Measurements from ENCODE around the gene DACT1. TPM values are rescaled to one million over a fixed set of nuclear protein-coding genes. Genes with fewer than 3 reads are reported as not detected.

The DACT1 gene
- total and polyA plus RNA-seq, 2 of the 13 experiments (the other 11 are each of a cell fraction or from before 2014, with no cell fraction given): 0.01 TPM; not detected in 1

GRCh38 chr14:58671436-58671835 is 33.7 kb downstream of the DACT1 start (continued):
- no peak for TF ChIP-seq ZNF232 (CRISPR knock-in tag; IDR thresholded peaks at IDR 0.05; ENCODE audit: borderline replicate concordance)

- TF ChIP-seq, protein P1, sequence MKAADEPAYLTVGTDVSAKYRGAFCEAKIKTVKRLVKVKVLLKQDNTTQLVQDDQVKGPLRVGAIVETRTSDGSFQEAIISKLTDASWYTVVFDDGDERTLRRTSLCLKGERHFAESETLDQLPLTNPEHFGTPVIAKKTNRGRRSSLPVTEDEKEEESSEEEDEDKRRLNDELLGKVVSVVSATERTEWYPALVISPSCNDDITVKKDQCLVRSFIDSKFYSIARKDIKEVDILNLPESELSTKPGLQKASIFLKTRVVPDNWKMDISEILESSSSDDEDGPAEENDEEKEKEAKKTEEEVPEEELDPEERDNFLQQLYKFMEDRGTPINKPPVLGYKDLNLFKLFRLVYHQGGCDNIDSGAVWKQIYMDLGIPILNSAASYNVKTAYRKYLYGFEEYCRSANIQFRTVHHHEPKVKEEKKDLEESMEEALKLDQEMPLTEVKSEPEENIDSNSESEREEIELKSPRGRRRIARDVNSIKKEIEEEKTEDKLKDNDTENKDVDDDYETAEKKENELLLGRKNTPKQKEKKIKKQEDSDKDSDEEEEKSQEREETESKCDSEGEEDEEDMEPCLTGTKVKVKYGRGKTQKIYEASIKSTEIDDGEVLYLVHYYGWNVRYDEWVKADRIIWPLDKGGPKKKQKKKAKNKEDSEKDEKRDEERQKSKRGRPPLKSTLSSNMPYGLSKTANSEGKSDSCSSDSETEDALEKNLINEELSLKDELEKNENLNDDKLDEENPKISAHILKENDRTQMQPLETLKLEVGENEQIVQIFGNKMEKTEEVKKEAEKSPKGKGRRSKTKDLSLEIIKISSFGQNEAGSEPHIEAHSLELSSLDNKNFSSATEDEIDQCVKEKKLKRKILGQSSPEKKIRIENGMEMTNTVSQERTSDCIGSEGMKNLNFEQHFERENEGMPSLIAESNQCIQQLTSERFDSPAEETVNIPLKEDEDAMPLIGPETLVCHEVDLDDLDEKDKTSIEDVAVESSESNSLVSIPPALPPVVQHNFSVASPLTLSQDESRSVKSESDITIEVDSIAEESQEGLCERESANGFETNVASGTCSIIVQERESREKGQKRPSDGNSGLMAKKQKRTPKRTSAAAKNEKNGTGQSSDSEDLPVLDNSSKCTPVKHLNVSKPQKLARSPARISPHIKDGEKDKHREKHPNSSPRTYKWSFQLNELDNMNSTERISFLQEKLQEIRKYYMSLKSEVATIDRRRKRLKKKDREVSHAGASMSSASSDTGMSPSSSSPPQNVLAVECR (CRISPR knock-in tag; IDR thresholded peaks at IDR 0.05; ENCODE audit: borderline replicate concordance): no peak
- TF ChIP-seq MAFK (conservative IDR thresholded peaks at IDR 0.05 in 1 of 2, IDR thresholded peaks at IDR 0.05 in 1 of 2; ENCODE audit: low read length in 2 of 2): peak; percentile 55 to 86
- peak; percentile 84 for TF ChIP-seq MAFF (IDR thresholded peaks at IDR 0.05; ENCODE audit: low read depth, low read length)
- DNase-seq (ENCODE audit: low spot score) (no peak), ATAC-seq (no peak), FAIRE-seq (no peak)
- H3K4me2 ChIP-seq (ENCODE audit: low read depth, low read length): no peak overlapping the region
- H3K9me3 ChIP-seq (ENCODE audit: low read length): no peaks in the 10 kb centered on the region
- H3K4me3 ChIP-seq (replicated peaks in 1 of 3; ENCODE audit: insufficient read depth in 1 of 3, low read depth in 2 of 3, low read length in 3 of 3): no peak overlapping the region
- no peaks in the 10 kb centered on the region for H3K36me3 ChIP-seq (replicated peaks in 1 of 2; ENCODE audit: control insufficient read depth in 1 of 2, insufficient read depth in 2 of 2, low read length in 2 of 2)
- peaks cover 0 to 9% of the 10 kb centered on the region in 2 experiments; a peak in 1 of 5 replicates for H3K27me3 ChIP-seq (ENCODE audit: control insufficient read depth in 1 of 2, insufficient read depth in 2 of 2, low read length in 2 of 2)
- CTCF ChIA-PET (ENCODE audit: low intra/inter-chr PET ratio, low total read pairs): no interaction called here
- H2AFZ ChIP-seq (ENCODE audit: low read length): no peak overlapping the region
- H4K20me1 ChIP-seq (ENCODE audit: insufficient read depth, low read length): no peaks in the 10 kb centered on the region
- 0% methylated on average over 2 of the region's 2 CpGs for WGBS (ENCODE audit: low lambda C conversion rate)
- no peak overlapping the region for H3K27ac ChIP-seq (ENCODE audit: extremely low read length, insufficient read depth, low read length)
- intact Hi-C loops (cut with micrococcal nuclease; ENCODE audit: unreplicated experiment) (no loop called here), in situ Hi-C loops (cut with HindIII; ENCODE audit: extremely low pct_ligation_motif_present, low pct_unique_long_range_greater_than_20kb) (no loop called here)
- POLR2A ChIA-PET: no interaction called here
- BruUV-seq (replicated peaks): no TSS peak
- no peak overlapping the region for H3K9ac ChIP-seq (ENCODE audit: insufficient read depth, low read depth, low read length)
- H3K79me2 ChIP-seq (ENCODE audit: insufficient read depth, low read length): no peaks in the 10 kb centered on the region
- H3K4me1 ChIP-seq (ENCODE audit: insufficient read depth, low read length): no peaks in the 10 kb centered on the region
Measured at GRCh38 chr14:58673722-58674121, 36.0 kb downstream of the DACT1 start.

All from HepG2 (cell line).